GM12801 (cell line): ENCODE measurements around the gene LAMA2.

Experiments
- TF ChIP-seq, protein P1 (sequence below): IDR thresholded peaks from one replicate; pipeline ENCODE4 v1.5.1; 2011; ENCODE audit warnings: control low read depth; ENCODE audit not compliant: insufficient read length; ENCODE audit errors: extremely low read depth

The LAMA2 gene

DNA sequence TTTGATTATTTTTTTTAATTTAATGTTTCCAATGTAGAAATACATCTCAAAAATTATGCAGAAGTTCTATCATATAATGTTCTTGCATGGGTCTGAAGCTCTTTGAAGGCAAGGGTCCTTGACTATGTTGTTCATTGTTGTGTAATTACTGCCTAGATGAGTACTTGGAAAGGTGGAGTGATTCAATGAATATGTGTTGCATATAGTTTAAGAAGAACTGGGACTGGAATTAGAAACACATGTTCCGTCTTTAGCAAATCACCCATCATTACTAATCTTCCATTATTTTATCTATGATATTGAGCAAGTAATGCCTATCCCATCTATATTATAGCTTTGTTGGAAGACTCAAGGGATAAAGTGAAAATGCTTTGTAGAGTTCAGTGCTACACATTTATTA lies 147.3 kb downstream of the LAMA2 start:
- TF ChIP-seq, protein P1, sequence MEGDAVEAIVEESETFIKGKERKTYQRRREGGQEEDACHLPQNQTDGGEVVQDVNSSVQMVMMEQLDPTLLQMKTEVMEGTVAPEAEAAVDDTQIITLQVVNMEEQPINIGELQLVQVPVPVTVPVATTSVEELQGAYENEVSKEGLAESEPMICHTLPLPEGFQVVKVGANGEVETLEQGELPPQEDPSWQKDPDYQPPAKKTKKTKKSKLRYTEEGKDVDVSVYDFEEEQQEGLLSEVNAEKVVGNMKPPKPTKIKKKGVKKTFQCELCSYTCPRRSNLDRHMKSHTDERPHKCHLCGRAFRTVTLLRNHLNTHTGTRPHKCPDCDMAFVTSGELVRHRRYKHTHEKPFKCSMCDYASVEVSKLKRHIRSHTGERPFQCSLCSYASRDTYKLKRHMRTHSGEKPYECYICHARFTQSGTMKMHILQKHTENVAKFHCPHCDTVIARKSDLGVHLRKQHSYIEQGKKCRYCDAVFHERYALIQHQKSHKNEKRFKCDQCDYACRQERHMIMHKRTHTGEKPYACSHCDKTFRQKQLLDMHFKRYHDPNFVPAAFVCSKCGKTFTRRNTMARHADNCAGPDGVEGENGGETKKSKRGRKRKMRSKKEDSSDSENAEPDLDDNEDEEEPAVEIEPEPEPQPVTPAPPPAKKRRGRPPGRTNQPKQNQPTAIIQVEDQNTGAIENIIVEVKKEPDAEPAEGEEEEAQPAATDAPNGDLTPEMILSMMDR, result no peak

GRCh38 chr6:129031051-129031599 lies 148.2 kb downstream of the LAMA2 start:
- TF ChIP-seq, protein P1, result no peak

GRCh38 chr6:129032602-129033001 lies 149.7 kb downstream of the LAMA2 start:
- TF ChIP-seq, protein P1, result no peak

GRCh38 chr6:129033180-129033579 lies 150.2 kb downstream of the LAMA2 start:
- TF ChIP-seq, protein P1, result no peak

DNA sequence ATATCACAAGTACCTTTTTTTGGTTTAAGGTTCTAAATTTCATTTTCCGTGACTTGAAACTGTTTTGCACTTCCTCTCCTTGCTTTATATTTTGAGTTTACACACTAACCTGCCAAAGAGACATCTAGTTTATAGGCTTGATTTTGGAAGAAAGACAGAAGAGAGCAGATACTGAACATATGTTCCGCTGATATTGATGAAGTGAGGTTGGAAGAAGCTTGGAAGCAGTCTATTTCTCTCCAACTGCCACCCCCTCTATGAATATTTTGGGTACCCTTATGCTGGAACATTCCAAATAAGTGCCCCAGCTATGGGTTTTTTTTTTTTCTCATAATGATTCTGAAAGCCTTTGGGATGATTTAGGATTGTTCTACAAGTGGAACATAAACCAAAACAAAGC lies 150.6 kb downstream of the LAMA2 start:
- TF ChIP-seq, protein P1, result no peak

- TF ChIP-seq, protein P1, result no peak
Measured at GRCh38 chr6:129041563-129041962, 158.6 kb downstream of the LAMA2 start.

- TF ChIP-seq, protein P1, result no peak
Measured at GRCh38 chr6:129046526-129046925, 163.6 kb downstream of the LAMA2 start.
